ENCODE results near the gene NASP.

The NASP gene

GRCh38 chr1:45542591-45542990, 41.2 kb upstream of the NASP start:
- Histone ChIP-seq H3K36me3 (ENCODE audit: control insufficient read depth in 1 of 2, insufficient read depth in 2 of 2, low read depth in 1 of 2, low read length in 2 of 2) (no peaks in the 10 kb centered on the region), H3K79me1 (replicated peaks; ENCODE audit: low read length, poor library complexity, severe bottlenecking) (no peaks in the 10 kb centered on the region), H3K27me3 (ENCODE audit: control insufficient read depth in 1 of 2, insufficient read depth in 1 of 2, low read length in 2 of 2) (no peaks in the 10 kb centered on the region), H3K14ac (ENCODE audit: low read length in 2 of 2) (no peak overlapping the region), H4K91ac (ENCODE audit: low read length) (no peak overlapping the region), H2BK120ac (ENCODE audit: low read depth, low read length) (no peak overlapping the region), H2AK5ac (ENCODE audit: low read length, severe bottlenecking) (no peak overlapping the region), H3K4me3 (ENCODE audit: insufficient read depth in 1 of 2, low read depth in 1 of 2, low read length in 2 of 2) (no peak overlapping the region), H2AFZ (ENCODE audit: low read depth, low read length) (no peak overlapping the region), H3K4me2 (ENCODE audit: low read length, poor library complexity, severe bottlenecking) (no peak overlapping the region), H2BK12ac (ENCODE audit: low read length in 2 of 2) (no peak overlapping the region), H3K27ac (ENCODE audit: low read length, poor library complexity, severe bottlenecking) (no peak overlapping the region), H3K23ac (ENCODE audit: low read length in 2 of 2) (no peak overlapping the region), H3K9ac (ENCODE audit: low read length) (no peak overlapping the region), H2BK15ac (ENCODE audit: low read depth, poor library complexity, severe bottlenecking) (no peak overlapping the region), H4K8ac (ENCODE audit: low read length) (no peak overlapping the region), H3K9me3 (ENCODE audit: control insufficient read depth, low read length) (no peaks in the 10 kb centered on the region), H3K4me1 (ENCODE audit: control insufficient read depth, insufficient read depth, low read depth, low read length) (no peaks in the 10 kb centered on the region), H3K4ac (ENCODE audit: low read depth in 1 of 2, low read length in 2 of 2) (no peak overlapping the region), H3K18ac (ENCODE audit: low read depth in 1 of 2, low read length in 2 of 2) (no peak overlapping the region), H2BK5ac (ENCODE audit: low read depth, low read length, poor library complexity, severe bottlenecking) (peak overlapping the region; percentile 38)
- WGBS: 90% methylated on average over 4 of the region's 4 CpGs
- no peak for DNase-seq

GRCh38 chr1:45543581-45544417, 40.0 kb upstream of the NASP start:
- no peak overlapping the region for H3K18ac ChIP-seq (ENCODE audit: low read depth in 1 of 2, low read length in 2 of 2)
- no peak overlapping the region for H4K91ac ChIP-seq (ENCODE audit: low read length)
- no peak overlapping the region for H3K14ac ChIP-seq (ENCODE audit: low read length in 2 of 2)
- H3K36me3 ChIP-seq (ENCODE audit: control insufficient read depth in 1 of 2, insufficient read depth in 2 of 2, low read depth in 1 of 2, low read length in 2 of 2): no peaks in the 10 kb centered on the region
- 53% methylated on average over 8 of the region's 8 CpGs for WGBS
- DNase-seq: peak; percentile 43
- no peaks in the 10 kb centered on the region for H3K27me3 ChIP-seq (ENCODE audit: control insufficient read depth in 1 of 2, insufficient read depth in 1 of 2, low read length in 2 of 2)
- H3K9me3 ChIP-seq (ENCODE audit: control insufficient read depth, low read length): no peaks in the 10 kb centered on the region
- H2BK120ac ChIP-seq (ENCODE audit: low read depth, low read length): no peak overlapping the region
- H3K9ac ChIP-seq (ENCODE audit: low read length): no peak overlapping the region
- H3K23ac ChIP-seq (ENCODE audit: low read length in 2 of 2): no peak overlapping the region
- no peak overlapping the region for H2AK5ac ChIP-seq (ENCODE audit: low read length, severe bottlenecking)
- H2BK15ac ChIP-seq (ENCODE audit: low read depth, poor library complexity, severe bottlenecking): no peak overlapping the region
- no peak overlapping the region for H3K4me2 ChIP-seq (ENCODE audit: low read length, poor library complexity, severe bottlenecking)
- no peak overlapping the region for H4K8ac ChIP-seq (ENCODE audit: low read length)
- H3K4ac ChIP-seq (ENCODE audit: low read depth in 1 of 2, low read length in 2 of 2): no peak overlapping the region
- no peaks in the 10 kb centered on the region for H3K79me1 ChIP-seq (replicated peaks; ENCODE audit: low read length, poor library complexity, severe bottlenecking)
- no peak overlapping the region for H2BK12ac ChIP-seq (ENCODE audit: low read length in 2 of 2)
- no peaks in the 10 kb centered on the region for H3K4me1 ChIP-seq (ENCODE audit: control insufficient read depth, insufficient read depth, low read depth, low read length)
- no peak overlapping the region for H3K27ac ChIP-seq (ENCODE audit: low read length, poor library complexity, severe bottlenecking)
- H2AFZ ChIP-seq (ENCODE audit: low read depth, low read length): peak overlapping the region; percentile 51
- H2BK5ac ChIP-seq (ENCODE audit: low read depth, low read length, poor library complexity, severe bottlenecking): no peak overlapping the region
- H3K4me3 ChIP-seq (ENCODE audit: insufficient read depth in 1 of 2, low read depth in 1 of 2, low read length in 2 of 2): no peak overlapping the region

GRCh38 chr1:45544530-45544929, 39.3 kb upstream of the NASP start:
- Histone ChIP-seq H2BK15ac (ENCODE audit: low read depth, poor library complexity, severe bottlenecking) (no peak overlapping the region), H3K27me3 (ENCODE audit: control insufficient read depth in 1 of 2, insufficient read depth in 1 of 2, low read length in 2 of 2) (no peaks in the 10 kb centered on the region), H3K4me1 (ENCODE audit: control insufficient read depth, insufficient read depth, low read depth, low read length) (no peaks in the 10 kb centered on the region), H2BK120ac (ENCODE audit: low read depth, low read length) (no peak overlapping the region), H3K4me2 (ENCODE audit: low read length, poor library complexity, severe bottlenecking) (no peak overlapping the region), H3K4me3 (ENCODE audit: insufficient read depth in 1 of 2, low read depth in 1 of 2, low read length in 2 of 2) (no peak overlapping the region), H3K9me3 (ENCODE audit: control insufficient read depth, low read length) (no peaks in the 10 kb centered on the region), H3K9ac (ENCODE audit: low read length) (no peak overlapping the region), H2AFZ (ENCODE audit: low read depth, low read length) (no peak overlapping the region), H4K8ac (ENCODE audit: low read length) (no peak overlapping the region), H3K18ac (ENCODE audit: low read depth in 1 of 2, low read length in 2 of 2) (no peak overlapping the region), H2BK5ac (ENCODE audit: low read depth, low read length, poor library complexity, severe bottlenecking) (no peak overlapping the region), H2BK12ac (ENCODE audit: low read length in 2 of 2) (no peak overlapping the region), H4K91ac (ENCODE audit: low read length) (no peak overlapping the region), H3K27ac (ENCODE audit: low read length, poor library complexity, severe bottlenecking) (no peak overlapping the region), H3K36me3 (ENCODE audit: control insufficient read depth in 1 of 2, insufficient read depth in 2 of 2, low read depth in 1 of 2, low read length in 2 of 2) (no peaks in the 10 kb centered on the region), H3K23ac (ENCODE audit: low read length in 2 of 2) (no peak overlapping the region), H2AK5ac (ENCODE audit: low read length, severe bottlenecking) (no peak overlapping the region), H3K79me1 (replicated peaks; ENCODE audit: low read length, poor library complexity, severe bottlenecking) (no peaks in the 10 kb centered on the region), H3K4ac (ENCODE audit: low read depth in 1 of 2, low read length in 2 of 2) (no peak overlapping the region), H3K14ac (ENCODE audit: low read length in 2 of 2) (no peak overlapping the region)
- 88% methylated on average over 3 of the region's 4 CpGs for WGBS
- DNase-seq: no peak

- no peak overlapping the region for H2AFZ ChIP-seq (ENCODE audit: low read depth, low read length)
- H3K27me3 ChIP-seq (ENCODE audit: control insufficient read depth in 1 of 2, insufficient read depth in 1 of 2, low read length in 2 of 2): no peaks in the 10 kb centered on the region
- H3K18ac ChIP-seq (ENCODE audit: low read depth in 1 of 2, low read length in 2 of 2): no peak overlapping the region
- H2BK15ac ChIP-seq (ENCODE audit: low read depth, poor library complexity, severe bottlenecking): no peak overlapping the region
- H3K4me2 ChIP-seq (ENCODE audit: low read length, poor library complexity, severe bottlenecking): no peak overlapping the region
- H4K91ac ChIP-seq (ENCODE audit: low read length): no peak overlapping the region
- H2BK5ac ChIP-seq (ENCODE audit: low read depth, low read length, poor library complexity, severe bottlenecking): no peak overlapping the region
- H3K79me1 ChIP-seq (replicated peaks; ENCODE audit: low read length, poor library complexity, severe bottlenecking): no peaks in the 10 kb centered on the region
- H2AK5ac ChIP-seq (ENCODE audit: low read length, severe bottlenecking): no peak overlapping the region
- WGBS: 73% methylated on average over 6 of the region's 6 CpGs
- no peaks in the 10 kb centered on the region for H3K9me3 ChIP-seq (ENCODE audit: control insufficient read depth, low read length)
- no peak overlapping the region for H3K27ac ChIP-seq (ENCODE audit: low read length, poor library complexity, severe bottlenecking)
- no peak overlapping the region for H2BK12ac ChIP-seq (ENCODE audit: low read length in 2 of 2)
- H3K9ac ChIP-seq (ENCODE audit: low read length): no peak overlapping the region
- H3K4me3 ChIP-seq (ENCODE audit: insufficient read depth in 1 of 2, low read depth in 1 of 2, low read length in 2 of 2): no peak overlapping the region
- H3K36me3 ChIP-seq (ENCODE audit: control insufficient read depth in 1 of 2, insufficient read depth in 2 of 2, low read depth in 1 of 2, low read length in 2 of 2): no peaks in the 10 kb centered on the region
- no peak overlapping the region for H3K23ac ChIP-seq (ENCODE audit: low read length in 2 of 2)
- H3K4me1 ChIP-seq (ENCODE audit: control insufficient read depth, insufficient read depth, low read depth, low read length): no peaks in the 10 kb centered on the region
- no peak overlapping the region for H3K14ac ChIP-seq (ENCODE audit: low read length in 2 of 2)
- no peak overlapping the region for H3K4ac ChIP-seq (ENCODE audit: low read depth in 1 of 2, low read length in 2 of 2)
- no peak overlapping the region for H2BK120ac ChIP-seq (ENCODE audit: low read depth, low read length)
- no peak for DNase-seq
- H4K8ac ChIP-seq (ENCODE audit: low read length): no peak overlapping the region
These were observed 38.8 kb upstream of the NASP start for GRCh38 chr1:45545019-45545493.
